Keratinocyte (primary cell): Measurements from ENCODE around the gene TRA2A. TPM values are rescaled to one million over a fixed set of nuclear protein-coding genes. Genes with fewer than 3 reads are reported as not detected.

Experiments used
- DNase-seq: peaks from one replicate; pipeline ENCODE4 v3.0.0-alpha.2; 2011; ENCODE audit warnings: low read depth, missing footprints, low spot score
- FAIRE-seq: peaks from 2 replicates; lab custom pipeline; 2011; peaks lifted over from hg19 to GRCh38; lab: Jason Lieb, UNC
- H2AFZ ChIP-seq: 2 replicates; pipeline ENCODE4 v1.6.0; 2012; ENCODE audit warnings: low read length, control low read depth, inconsistent platforms; ENCODE audit not compliant: control insufficient read depth
- H3K27ac ChIP-seq: 2 replicates; pipeline ENCODE4 v1.5.1; 2011; ENCODE audit warnings: low read length; ENCODE audit not compliant: control insufficient read depth, insufficient read depth
- H3K27me3 ChIP-seq: 3 replicates; pipeline ENCODE4 v1.6.0; 2011; ENCODE audit warnings: low read length; ENCODE audit not compliant: control insufficient read depth, insufficient read depth; ENCODE audit errors: extremely low read depth
- H3K36me3 ChIP-seq, 2 experiments: 2 replicates in 1 of 2; 3 replicates in 1 of 2; pipeline ENCODE4 v1.5.1; 2011; ENCODE audit warnings: low read length in 2 of 2, mild to moderate bottlenecking in 1 of 2; ENCODE audit not compliant: control insufficient read depth in 2 of 2, insufficient read depth in 2 of 2; ENCODE audit errors: extremely low read depth in 1 of 2
- H3K4me1 ChIP-seq: 3 replicates; pipeline ENCODE4 v1.5.1; 2011; ENCODE audit warnings: low read length; ENCODE audit not compliant: control insufficient read depth, insufficient read depth; ENCODE audit errors: extremely low read depth
- H3K4me2 ChIP-seq: 3 replicates; pipeline ENCODE4 v1.6.0; 2011; ENCODE audit warnings: low read depth, low read length; ENCODE audit not compliant: control insufficient read depth, insufficient read depth; ENCODE audit errors: extremely low read depth
- H3K4me3 ChIP-seq, 3 experiments: fragments of 200-600 bp in 1 of 3; sonication (generic) in 1 of 3; 2 replicates in 2 of 3; 3 replicates in 1 of 3; pipeline ENCODE4 v1.5.1; 2011 to 2016; ENCODE audit warnings: low read length in 3 of 3, mild to moderate bottlenecking in 3 of 3, control low read depth in 2 of 3, inconsistent platforms in 1 of 3, low read depth in 1 of 3, mixed read lengths in 1 of 3, mixed run types in 1 of 3, moderate library complexity in 1 of 3; ENCODE audit not compliant: control insufficient read depth in 2 of 3, insufficient read depth in 2 of 3; ENCODE audit errors: extremely low read depth in 1 of 3
- H3K79me2 ChIP-seq: 2 replicates; pipeline ENCODE4 v1.6.0; 2012; ENCODE audit warnings: low read length; ENCODE audit not compliant: control insufficient read depth, insufficient read depth
- H3K9ac ChIP-seq: 3 replicates; pipeline ENCODE4 v1.6.0; 2011; ENCODE audit warnings: low read length; ENCODE audit not compliant: control insufficient read depth, insufficient read depth; ENCODE audit errors: extremely low read depth
- H3K9me1 ChIP-seq: 3 replicates; pipeline ENCODE4 v1.6.0; 2011; ENCODE audit warnings: low read length; ENCODE audit not compliant: control insufficient read depth, insufficient read depth; ENCODE audit errors: extremely low read depth
- H3K9me3 ChIP-seq: 2 replicates; pipeline ENCODE4 v1.5.1; 2012; ENCODE audit warnings: low read depth, low read length; ENCODE audit not compliant: control insufficient read depth
- H4K20me1 ChIP-seq: 3 replicates; pipeline ENCODE4 v1.6.0; 2011; ENCODE audit warnings: low read length; ENCODE audit not compliant: control insufficient read depth, insufficient read depth; ENCODE audit errors: extremely low read depth
- CTCF ChIP-seq, 3 experiments: IDR thresholded peaks in 1 of 3; conservative IDR thresholded peaks in 1 of 3; optimal IDR thresholded peaks in 1 of 3; 2 replicates in 2 of 3; 3 replicates in 1 of 3; pipeline versions ENCODE3 to v1.5.1; 2011; ENCODE audit warnings: low read length in 3 of 3, mild to moderate bottlenecking in 3 of 3, moderate library complexity in 2 of 3, control low read depth in 1 of 3, inconsistent platforms in 1 of 3; ENCODE audit not compliant: insufficient read depth in 2 of 3; ENCODE audit errors: extremely low read depth in 1 of 3
- EZH2 ChIP-seq: IDR thresholded peaks from one replicate; pipeline ENCODE4 v1.6.1; 2012; ENCODE audit warnings: inconsistent platforms, mild to moderate bottlenecking, low read length, moderate library complexity
- dilution Hi-C: fragments of 300-500 bp; cut with MboI; formaldehyde crosslinking; loops from one replicate; pipeline ENCODE4 v1.7.0; 2020; ENCODE audit warnings: low sequenced_read_pairs; ENCODE audit not compliant: extremely low pct_ligation_motif_present
- polyA plus RNA-seq, 5 experiments: library from polyadenylated mRNA; depleted of rRNA in 3 of 5; stranded (reverse) in 3 of 5; stranded (forward) in 1 of 5; unstranded in 1 of 5; fragments of >200 nt; gene quantifications; 1 replicate in 1 of 5; 2 replicates in 3 of 5; 3 replicates in 1 of 5; pipeline versions ENCODE4 v1.2.1 to v1.2.3, GENCODE V29; 2011 to 2012; ENCODE audit warnings: missing spikeins in 2 of 5, low read depth in 1 of 5, low replicate concordance in 1 of 5
- small RNA-seq, 3 experiments: library from RNA; depleted of rRNA; stranded (forward); fragments of <200 nt; gene quantifications; one replicate each; pipeline ENCODE3, GENCODE V24; 2012; ENCODE audit warnings: low read depth in 3 of 3, low replicate concordance in 1 of 3; ENCODE audit not compliant: insufficient read length in 3 of 3

TRA2A gene
- polyA plus RNA-seq, 1 donor (not counting 4 experiments of a cell fraction or from before 2014, with no cell fraction given) = 92.6 TPM

GRCh38 chr7:23456093-23456492 is 75.7 kb downstream of the TRA2A start:
- no peak overlapping the region for H3K4me3 ChIP-seq
- H2AFZ ChIP-seq = no peak overlapping the region
- dilution Hi-C loops = no loop called here
- H3K27me3 ChIP-seq = no peaks in the 10 kb centered on the region
- no peak overlapping the region for H3K4me2 ChIP-seq
- H3K27ac ChIP-seq = no peak overlapping the region
- H3K4me1 ChIP-seq = no peaks in the 10 kb centered on the region
- TF ChIP-seq EZH2 (no peak), CTCF (optimal IDR thresholded peaks at IDR 0.05 in 1 of 3, IDR thresholded peaks at IDR 0.05 in 1 of 3, conservative IDR thresholded peaks at IDR 0.05 in 1 of 3; ENCODE audit: extremely low read depth in 1 of 3, insufficient read depth in 2 of 3, low read length in 3 of 3) (no peak)
- H3K79me2 ChIP-seq = peaks cover 28% of the 10 kb centered on the region
- no peaks in the 10 kb centered on the region for H3K36me3 ChIP-seq
- FAIRE-seq (no peak), DNase-seq (no peak)
- no peak overlapping the region for H3K9ac ChIP-seq
- no peaks in the 10 kb centered on the region for H3K9me3 ChIP-seq
- H3K9me1 ChIP-seq = no peaks in the 10 kb centered on the region
- H4K20me1 ChIP-seq = peaks cover 2% of the 10 kb centered on the region

GRCh38 chr7:23454881-23455526 is 76.8 kb downstream of the TRA2A start:
- no peaks in the 10 kb centered on the region for H3K9me1 ChIP-seq
- DNase-seq = no peak
- H3K4me1 ChIP-seq = no peaks in the 10 kb centered on the region
- no peaks in the 10 kb centered on the region for H3K9me3 ChIP-seq
- dilution Hi-C loops = no loop called here
- no peak overlapping the region for H3K4me2 ChIP-seq
- FAIRE-seq = no peak
- H4K20me1 ChIP-seq = peaks cover 2% of the 10 kb centered on the region
- H3K36me3 ChIP-seq = no peaks in the 10 kb centered on the region
- no peak overlapping the region for H3K4me3 ChIP-seq
- no peak overlapping the region for H2AFZ ChIP-seq
- TF ChIP-seq EZH2 (no peak), CTCF (optimal IDR thresholded peaks at IDR 0.05 in 1 of 3, IDR thresholded peaks at IDR 0.05 in 1 of 3, conservative IDR thresholded peaks at IDR 0.05 in 1 of 3; ENCODE audit: extremely low read depth in 1 of 3, insufficient read depth in 2 of 3, low read length in 3 of 3) (no peak)
- no peaks in the 10 kb centered on the region for H3K27me3 ChIP-seq
- no peak overlapping the region for H3K27ac ChIP-seq
- peaks cover 23% of the 10 kb centered on the region for H3K79me2 ChIP-seq
- H3K9ac ChIP-seq = no peak overlapping the region

Small RNAs within 50 kb of the gene (small RNA-seq; reads per million reads assigned to genes)
- gene AC079780.1 = 0 reads per million in 3 experiments
- 0 reads per million in 3 experiments for gene RF00019

Other genes with a start within 250 kb of the TRA2A start
- 34.2 to 67.8 TPM (median 43.1 TPM) in 3 replicates for gene MALSU1, start 232.6 kb downstream of the TRA2A start, polyA plus RNA-seq
- gene IGF2BP3, start 61.5 kb downstream of the TRA2A start, polyA plus RNA-seq = 13.8 to 22.3 TPM (median 18.9 TPM) in 3 replicates
- 5.1 to 8.6 TPM (median 8.4 TPM) in 3 replicates for gene CCDC126, start 65.4 kb upstream of the TRA2A start, polyA plus RNA-seq
- 0.71 to 0.93 TPM (median 0.73 TPM) in 3 replicates for gene FAM221A, start 148.2 kb upstream of the TRA2A start, polyA plus RNA-seq
- 0.01 to 0.03 TPM in 2 of 3 replicates, not detected in the other for gene STK31, start 178.2 kb upstream of the TRA2A start, polyA plus RNA-seq